ENCODE results near the gene GNAT2.

Gene GNAT2

GRCh38 chr1:109639063-109639840, 19.8 kb upstream of the GNAT2 start:
- DNase-seq (ENCODE audit: extremely low read depth, low read depth) = no peak
- no peak for TF ChIP-seq CTCF (IDR thresholded peaks at IDR 0.05; ENCODE audit: low read depth, low read length, missing control alignments)
- no peak overlapping the region for H3K4me3 ChIP-seq (replicated peaks; ENCODE audit: low read depth, low read length)

GRCh38 chr1:109637446-109637845, 18.0 kb upstream of the GNAT2 start:
- no peak for TF ChIP-seq CTCF (IDR thresholded peaks at IDR 0.05; ENCODE audit: low read depth, low read length, missing control alignments)
- H3K4me3 ChIP-seq (replicated peaks; ENCODE audit: low read depth, low read length) = no peak overlapping the region
- no peak for DNase-seq (ENCODE audit: extremely low read depth, low read depth)

- no peak for TF ChIP-seq CTCF (IDR thresholded peaks at IDR 0.05; ENCODE audit: low read depth, low read length, missing control alignments)
- H3K4me3 ChIP-seq (replicated peaks; ENCODE audit: low read depth, low read length) = no peak overlapping the region
- DNase-seq (ENCODE audit: extremely low read depth, low read depth) = no peak
These were observed 17.0 kb upstream of the GNAT2 start for GRCh38 chr1:109636201-109636952.

GRCh38 chr1:109635862-109636200, 16.4 kb upstream of the GNAT2 start:
- no peak for TF ChIP-seq CTCF (IDR thresholded peaks at IDR 0.05; ENCODE audit: low read depth, low read length, missing control alignments)
- no peak for DNase-seq (ENCODE audit: extremely low read depth, low read depth)
- H3K4me3 ChIP-seq (replicated peaks; ENCODE audit: low read depth, low read length) = no peak overlapping the region

- no peak for DNase-seq (ENCODE audit: extremely low read depth, low read depth)
- no peak for TF ChIP-seq CTCF (IDR thresholded peaks at IDR 0.05; ENCODE audit: low read depth, low read length, missing control alignments)
- no peak overlapping the region for H3K4me3 ChIP-seq (replicated peaks; ENCODE audit: low read depth, low read length)
These were observed 15.6 kb upstream of the GNAT2 start for GRCh38 chr1:109634771-109635750.

- H3K4me3 ChIP-seq (replicated peaks; ENCODE audit: low read depth, low read length) = no peak overlapping the region
- DNase-seq (ENCODE audit: extremely low read depth, low read depth) = no peak
- TF ChIP-seq CTCF (IDR thresholded peaks at IDR 0.05; ENCODE audit: low read depth, low read length, missing control alignments) = no peak
These were observed 14.9 kb upstream of the GNAT2 start for GRCh38 chr1:109634292-109634691.

Measured in HFF-Myc (cell line).